ENCODE results near the gene ADA. TPM values are rescaled to one million over a fixed set of nuclear protein-coding genes. Genes with fewer than 3 reads are reported as not detected.
"Not testable (repeated sequence)": the region's sequence is repeated elsewhere in the genome, so short reads cannot be mapped to it uniquely, and the experiment has no call there.

ADA gene
- 18.1 and 19.2 TPM in 2 replicates for total RNA-seq

- no peak for DNase-seq (ENCODE audit: low read depth)
- peak within 1 kb of the TSS; percentile 65 for H3K4me3 ChIP-seq (ENCODE audit: low read depth, low read length)
- TF ChIP-seq, protein P1, sequence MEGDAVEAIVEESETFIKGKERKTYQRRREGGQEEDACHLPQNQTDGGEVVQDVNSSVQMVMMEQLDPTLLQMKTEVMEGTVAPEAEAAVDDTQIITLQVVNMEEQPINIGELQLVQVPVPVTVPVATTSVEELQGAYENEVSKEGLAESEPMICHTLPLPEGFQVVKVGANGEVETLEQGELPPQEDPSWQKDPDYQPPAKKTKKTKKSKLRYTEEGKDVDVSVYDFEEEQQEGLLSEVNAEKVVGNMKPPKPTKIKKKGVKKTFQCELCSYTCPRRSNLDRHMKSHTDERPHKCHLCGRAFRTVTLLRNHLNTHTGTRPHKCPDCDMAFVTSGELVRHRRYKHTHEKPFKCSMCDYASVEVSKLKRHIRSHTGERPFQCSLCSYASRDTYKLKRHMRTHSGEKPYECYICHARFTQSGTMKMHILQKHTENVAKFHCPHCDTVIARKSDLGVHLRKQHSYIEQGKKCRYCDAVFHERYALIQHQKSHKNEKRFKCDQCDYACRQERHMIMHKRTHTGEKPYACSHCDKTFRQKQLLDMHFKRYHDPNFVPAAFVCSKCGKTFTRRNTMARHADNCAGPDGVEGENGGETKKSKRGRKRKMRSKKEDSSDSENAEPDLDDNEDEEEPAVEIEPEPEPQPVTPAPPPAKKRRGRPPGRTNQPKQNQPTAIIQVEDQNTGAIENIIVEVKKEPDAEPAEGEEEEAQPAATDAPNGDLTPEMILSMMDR (IDR thresholded peaks at IDR 0.05; ENCODE audit: insufficient read depth, low read length, poor library complexity, severe bottlenecking): no peak
Observed at GRCh38 chr20:44651684-44652423, at the start of gene ADA. Gene ADA (minus strand): TSS chr20:44651699. CDS start chr20:44651607, 92 bp downstream.

GRCh38 chr20:44700306-44700705, 48.8 kb upstream of the ADA start:
- no peaks in the 10 kb centered on the region for H3K27me3 ChIP-seq (ENCODE audit: control insufficient read depth, insufficient read depth, low read length)
- H3K36me3 ChIP-seq (ENCODE audit: control insufficient read depth, insufficient read depth, low read length): no peaks in the 10 kb centered on the region
- no peak overlapping the region for H3K4me3 ChIP-seq (ENCODE audit: low read depth, low read length)
- TF ChIP-seq, protein P1 (IDR thresholded peaks at IDR 0.05; ENCODE audit: insufficient read depth, low read length, poor library complexity, severe bottlenecking): no peak
- no peak for DNase-seq (ENCODE audit: low read depth)

More at GRCh38 chr20:44651684-44652423, at the start of gene ADA:
- Histone ChIP-seq H3K36me3 (ENCODE audit: control insufficient read depth, insufficient read depth, low read length) (no peaks in the 10 kb centered on the region), H3K27me3 (ENCODE audit: control insufficient read depth, insufficient read depth, low read length) (peaks cover 4% of the 10 kb centered on the region)

GRCh38 chr20:44698351-44698750, 46.9 kb upstream of the ADA start:
- TF ChIP-seq, protein P1 (IDR thresholded peaks at IDR 0.05; ENCODE audit: insufficient read depth, low read length, poor library complexity, severe bottlenecking): no peak
- H3K36me3 ChIP-seq (ENCODE audit: control insufficient read depth, insufficient read depth, low read length): no peaks in the 10 kb centered on the region
- H3K27me3 ChIP-seq (ENCODE audit: control insufficient read depth, insufficient read depth, low read length): no peaks in the 10 kb centered on the region
- no peak for DNase-seq (ENCODE audit: low read depth)
- H3K4me3 ChIP-seq (ENCODE audit: low read depth, low read length): no peak overlapping the region

GRCh38 chr20:44697041-44697440, 45.5 kb upstream of the ADA start:
- not testable (repeated sequence) for H3K4me3 ChIP-seq (ENCODE audit: low read depth, low read length); H3K27me3 ChIP-seq (ENCODE audit: control insufficient read depth, insufficient read depth, low read length); DNase-seq (ENCODE audit: low read depth); H3K36me3 ChIP-seq (ENCODE audit: control insufficient read depth, insufficient read depth, low read length)

- H3K4me3 ChIP-seq (ENCODE audit: low read depth, low read length): no peak overlapping the region
- H3K27me3 ChIP-seq (ENCODE audit: control insufficient read depth, insufficient read depth, low read length): no peaks in the 10 kb centered on the region
- H3K36me3 ChIP-seq (ENCODE audit: control insufficient read depth, insufficient read depth, low read length): no peaks in the 10 kb centered on the region
- TF ChIP-seq, protein P1 (IDR thresholded peaks at IDR 0.05; ENCODE audit: insufficient read depth, low read length, poor library complexity, severe bottlenecking): no peak
- no peak for DNase-seq (ENCODE audit: low read depth)
Observed at GRCh38 chr20:44696315-44696714, 44.8 kb upstream of the ADA start.

GRCh38 chr20:44695674-44696300, 44.3 kb upstream of the ADA start:
- Histone ChIP-seq H3K4me3 (ENCODE audit: low read depth, low read length) (no peak overlapping the region), H3K27me3 (ENCODE audit: control insufficient read depth, insufficient read depth, low read length) (no peaks in the 10 kb centered on the region), H3K36me3 (ENCODE audit: control insufficient read depth, insufficient read depth, low read length) (no peaks in the 10 kb centered on the region)
- TF ChIP-seq, protein P1 (IDR thresholded peaks at IDR 0.05; ENCODE audit: insufficient read depth, low read length, poor library complexity, severe bottlenecking): no peak
- no peak for DNase-seq (ENCODE audit: low read depth)

Measured in kidney epithelial cell (primary cell).